ENCODE measurements around the gene EFNA5.

Gene EFNA5

DNA sequence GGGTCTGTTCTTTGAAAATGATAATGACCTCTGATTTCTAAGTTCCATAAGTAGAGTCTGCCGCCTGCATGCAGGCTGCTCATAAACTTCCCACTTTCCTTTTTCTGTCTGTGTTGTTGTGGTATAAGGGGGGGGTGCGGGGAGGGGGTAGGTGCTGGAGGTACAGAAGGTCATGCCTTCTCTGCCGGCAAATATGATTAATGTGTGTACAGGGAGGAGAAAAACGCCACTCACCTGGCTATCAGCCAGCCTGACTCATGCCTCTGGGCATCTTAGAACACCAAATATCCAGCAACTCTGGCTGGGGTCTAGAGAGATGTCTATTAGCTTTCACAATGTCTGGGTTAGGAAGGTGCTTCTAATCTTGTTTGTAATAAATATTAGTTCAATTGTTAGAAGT is 128.3 kb downstream of the EFNA5 start:
- no peak for DNase-seq

DNA sequence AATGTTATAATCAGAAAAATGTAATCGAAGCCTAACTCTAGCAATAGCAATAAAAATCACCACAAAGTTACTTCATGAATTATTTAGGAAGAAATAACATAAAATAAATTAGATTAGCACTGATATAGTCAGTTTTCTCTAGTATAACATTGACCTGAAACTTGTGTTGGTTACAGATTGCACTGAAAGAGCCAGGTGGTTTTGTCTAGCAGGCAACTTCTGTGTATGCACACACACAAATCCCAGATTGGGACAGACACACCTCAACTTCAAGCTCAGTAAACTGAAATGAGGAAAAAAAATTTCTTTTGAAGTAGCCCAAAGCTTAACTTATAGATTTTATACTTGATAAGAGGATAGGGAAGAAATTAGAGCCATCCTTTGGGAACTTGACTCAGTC is 129.3 kb downstream of the EFNA5 start:
- no peak for DNase-seq

DNA sequence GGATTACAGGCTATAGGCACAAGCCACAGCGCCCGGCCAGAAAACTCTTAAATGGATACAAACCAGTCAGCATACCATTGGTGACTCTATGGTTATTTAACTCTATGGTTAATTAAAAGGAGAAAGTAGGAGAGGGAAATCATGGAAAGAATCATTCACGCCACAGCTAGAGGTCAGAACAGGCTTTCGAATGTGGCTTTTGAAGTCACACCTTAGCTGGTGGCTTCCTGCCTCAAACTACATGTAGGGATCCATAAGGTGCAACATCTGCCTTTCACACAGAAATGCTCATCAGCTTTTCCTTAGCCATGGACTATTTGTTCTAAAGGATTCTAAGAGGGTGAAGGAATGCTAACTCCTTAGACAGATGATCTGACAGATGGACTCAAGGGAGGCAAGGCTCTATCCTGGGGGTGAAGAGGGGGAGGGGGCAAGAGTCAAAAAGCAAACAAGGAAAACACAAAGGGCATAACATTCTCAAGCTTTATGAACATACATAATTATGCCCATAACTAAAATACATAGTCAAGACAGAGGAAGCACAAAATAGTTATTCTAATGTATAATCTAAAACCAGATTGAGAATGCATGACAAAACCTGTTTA is 130.9 kb downstream of the EFNA5 start:
- DNase-seq: no peak

DNA sequence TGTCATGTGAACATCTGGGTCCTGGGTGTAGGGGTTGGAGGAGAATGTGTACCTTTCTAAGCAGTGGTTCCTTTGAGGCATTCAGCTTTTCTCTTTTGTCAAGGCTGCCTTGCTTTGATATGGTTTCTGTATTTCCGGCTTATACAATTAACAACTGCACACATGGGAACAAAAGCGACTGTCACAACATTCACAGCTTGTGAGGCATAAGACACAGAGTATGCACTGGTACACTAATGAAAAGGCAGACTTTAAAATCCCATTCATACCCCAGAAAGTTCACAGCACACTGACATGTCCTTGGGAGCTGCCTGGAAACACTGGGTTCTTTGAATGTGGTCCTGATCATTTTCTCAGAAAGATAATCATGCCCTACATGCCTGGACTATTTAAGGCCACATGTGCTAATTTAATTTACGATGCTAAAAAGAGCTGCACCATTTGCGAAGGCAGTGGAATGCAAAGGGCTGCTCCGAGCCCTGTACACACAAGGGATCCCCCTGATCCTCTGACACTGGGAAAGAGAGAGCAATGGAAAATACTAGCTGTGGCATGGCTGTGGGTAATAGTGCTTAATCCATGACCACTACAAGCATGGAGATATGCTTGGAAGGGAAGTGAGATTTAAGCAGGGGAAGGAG is 131.8 kb downstream of the EFNA5 start:
- DNase-seq: no peak

DNA sequence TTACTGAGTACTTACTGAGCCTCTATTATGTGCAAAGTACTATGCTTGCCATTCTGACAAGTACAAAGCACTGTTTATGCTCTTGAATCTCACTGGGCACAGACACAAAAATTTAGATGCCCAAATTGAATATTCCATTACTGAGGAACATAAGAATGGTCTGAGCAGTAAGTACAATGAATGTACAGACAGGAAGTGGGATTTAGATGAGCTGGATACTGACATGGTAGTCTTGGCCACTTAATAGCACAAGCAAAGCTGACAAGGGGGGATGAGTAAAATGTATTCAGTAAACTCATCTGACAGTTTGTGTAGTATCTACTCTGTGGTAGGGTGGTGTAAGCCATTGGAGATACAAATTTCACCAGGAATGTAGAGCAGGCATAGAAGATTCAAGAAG is 132.4 kb downstream of the EFNA5 start:
- DNase-seq: no peak

DNA sequence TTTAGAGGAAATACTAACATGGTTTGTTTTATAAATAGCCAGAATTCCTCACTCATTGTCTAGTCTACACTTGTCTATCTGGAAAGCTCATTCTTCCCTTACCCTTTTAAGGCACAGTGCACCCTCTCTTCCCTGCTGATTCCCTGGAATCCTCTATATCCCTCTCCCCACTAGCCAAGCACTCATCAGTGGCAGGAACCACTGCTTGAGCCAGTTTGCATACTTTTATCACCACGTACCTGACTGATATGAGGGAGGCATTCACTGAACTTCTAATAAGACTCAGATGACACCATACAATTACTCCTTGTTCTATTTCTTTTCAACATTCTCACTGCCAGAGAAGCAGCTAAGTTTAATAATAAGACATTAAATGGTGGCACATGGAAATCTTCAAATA is 134.9 kb downstream of the EFNA5 start:
- no peak for DNase-seq

DNA sequence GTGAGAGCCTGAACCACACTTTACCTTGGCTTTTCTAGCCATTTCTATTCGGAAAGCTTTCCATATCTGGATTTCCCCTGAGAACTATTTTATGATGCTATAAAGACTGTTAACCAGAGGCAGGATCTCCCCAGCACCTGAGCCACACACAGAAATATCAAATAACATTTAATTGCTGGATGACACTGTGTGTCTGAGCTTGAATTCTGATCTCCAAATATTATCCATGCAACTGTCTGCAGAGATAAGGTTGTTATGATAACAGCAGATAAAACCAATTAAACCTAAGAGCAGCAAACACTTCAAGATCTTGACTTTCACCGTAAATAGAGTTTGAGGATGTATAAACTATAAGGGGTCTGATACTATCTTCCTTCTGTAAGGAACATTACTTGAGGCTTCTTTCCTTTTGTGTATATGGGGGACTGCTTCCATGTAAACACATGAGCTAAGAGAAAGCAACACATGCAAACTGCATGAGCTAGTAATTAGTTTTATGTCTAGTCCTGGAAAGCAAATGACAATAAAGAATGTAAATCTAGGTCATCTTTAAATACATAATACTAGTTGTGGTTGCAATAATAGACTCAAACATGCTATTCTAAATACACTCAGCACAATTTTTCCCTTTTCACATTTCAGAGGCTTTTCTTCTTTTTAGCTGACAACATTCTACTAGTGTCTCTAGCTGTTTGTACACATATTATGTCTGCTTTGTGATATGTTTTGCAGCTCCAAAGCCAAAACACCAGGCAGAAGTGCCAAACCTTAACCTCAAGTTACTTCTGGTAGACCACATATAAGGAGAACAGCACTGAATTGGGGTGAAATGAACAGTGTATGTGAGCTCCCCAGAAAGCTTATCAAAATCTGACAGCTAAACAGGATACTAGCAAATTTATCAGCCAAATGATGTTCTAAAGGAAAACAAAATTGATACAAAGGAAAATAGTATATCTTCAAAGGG is 136.5 kb downstream of the EFNA5 start:
- DNase-seq: no peak

DNA sequence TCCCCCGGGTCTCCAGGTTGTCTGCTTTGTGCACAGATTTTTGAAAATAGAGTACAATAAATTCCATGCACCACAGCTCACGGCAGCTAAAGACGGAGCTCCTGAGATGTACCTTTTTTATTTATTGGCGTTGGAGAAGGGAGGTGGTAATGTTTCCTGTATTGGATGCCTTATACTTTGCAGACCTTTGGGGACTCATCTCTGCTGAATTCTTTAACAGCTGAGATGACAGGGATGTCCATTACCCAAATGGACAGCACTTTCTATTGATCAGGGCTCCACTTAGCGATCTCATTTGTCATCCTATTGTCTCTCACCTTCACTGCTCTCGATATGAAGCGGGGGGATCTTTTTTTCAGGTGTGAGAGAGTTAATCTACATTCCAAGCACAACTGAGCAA is 137.8 kb downstream of the EFNA5 start:
- DNase-seq: no peak

DNA sequence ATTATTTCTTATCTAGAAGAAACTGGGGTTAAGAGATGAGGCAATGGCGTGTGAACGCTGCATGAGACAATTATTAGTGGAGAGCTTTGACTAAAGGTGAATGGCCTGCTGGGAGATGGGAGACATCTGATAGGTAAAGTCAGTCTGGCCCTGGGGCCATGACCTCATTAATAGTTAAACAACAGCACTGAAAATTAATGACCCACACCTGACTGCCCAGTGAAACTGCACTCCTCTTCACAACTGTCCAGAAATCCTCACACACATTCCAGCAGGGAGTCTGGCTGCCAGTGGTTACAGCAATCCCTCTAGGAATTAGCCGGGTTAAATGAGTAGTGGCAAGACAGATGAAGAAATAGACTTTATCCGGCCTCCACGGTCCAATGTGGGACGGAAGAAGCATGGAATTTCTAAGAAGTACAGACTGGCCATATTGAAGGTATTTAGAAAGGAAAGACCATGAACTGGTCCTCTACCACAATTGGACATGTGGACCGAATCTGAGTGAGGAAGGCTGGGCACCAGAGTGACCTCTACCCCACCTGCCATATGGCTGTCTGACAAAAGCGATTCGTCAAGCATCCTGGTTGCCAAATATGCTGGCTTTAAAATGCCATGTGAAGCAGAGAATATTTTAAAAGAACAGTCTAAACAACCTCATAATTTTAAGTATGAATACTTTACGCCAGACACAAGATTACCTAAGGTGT is 138.4 kb downstream of the EFNA5 start:
- no peak for DNase-seq

DNA sequence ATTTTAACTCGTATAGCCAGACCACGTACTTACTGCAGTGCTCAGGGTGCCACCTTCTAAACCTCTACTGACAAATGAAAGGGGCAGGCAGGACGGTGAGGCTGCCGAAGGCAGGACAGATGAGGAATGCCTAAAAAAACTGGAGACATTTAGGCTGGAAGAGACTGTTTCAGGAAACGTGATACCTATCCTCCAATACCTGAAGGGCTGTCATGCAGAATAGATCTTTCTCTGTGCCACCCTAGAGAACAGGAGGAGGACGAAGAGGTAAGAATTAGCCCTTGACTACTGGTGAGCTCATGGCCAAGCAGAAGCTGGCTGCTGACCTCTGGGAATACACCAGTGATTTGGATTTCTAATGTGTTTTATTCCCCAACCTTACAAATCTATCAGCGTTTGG is 139.4 kb downstream of the EFNA5 start:
- no peak for DNase-seq

DNA sequence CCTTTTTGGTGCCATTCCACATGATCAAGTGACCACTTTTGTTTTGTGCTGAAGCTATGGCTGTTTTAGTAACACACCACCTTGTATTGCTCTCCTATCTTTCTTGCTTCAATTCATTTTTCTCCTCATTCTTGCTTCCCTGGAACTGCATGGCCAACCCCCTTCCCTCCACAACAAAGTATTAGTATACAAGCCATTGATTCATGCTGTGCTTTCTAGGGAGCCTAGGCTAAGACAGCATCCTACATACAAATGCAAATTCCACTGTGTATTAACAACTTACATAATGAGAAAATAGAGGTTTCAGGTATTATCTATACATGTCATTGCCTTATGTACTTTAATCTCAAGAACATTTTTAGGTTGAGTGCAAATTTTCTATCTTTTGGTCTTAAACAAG is 141.1 kb downstream of the EFNA5 start:
- DNase-seq: no peak

DNA sequence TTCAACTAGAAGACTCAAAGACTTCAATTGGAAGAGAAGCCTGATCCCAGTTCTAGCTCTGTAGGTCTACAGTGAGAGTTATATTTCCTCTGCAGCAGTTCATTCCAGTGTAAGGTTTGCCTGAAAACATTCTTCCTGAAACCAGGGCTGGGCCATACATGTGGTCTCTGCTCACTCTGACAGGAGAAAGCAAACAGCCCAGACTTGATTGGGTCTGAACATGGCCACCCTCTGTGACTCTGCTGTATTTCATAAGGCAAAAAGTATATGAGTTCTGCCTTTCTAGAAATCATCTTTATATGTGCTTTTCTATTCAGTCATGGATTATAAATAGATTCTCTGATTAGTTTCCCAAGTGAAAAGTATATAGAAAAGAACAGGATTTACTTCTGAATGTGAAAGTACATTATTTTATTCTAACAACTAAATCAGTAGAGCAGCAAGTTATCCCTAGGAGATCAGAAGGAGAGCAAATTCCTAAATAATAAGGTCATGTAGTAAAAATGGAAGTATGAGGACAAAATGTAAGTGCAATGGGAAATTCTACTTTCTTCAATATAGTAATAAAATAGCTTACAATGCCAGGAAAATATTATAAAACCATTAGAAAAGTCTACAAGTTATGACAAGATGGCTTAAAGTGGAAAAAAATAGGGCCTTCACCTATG is 144.3 kb downstream of the EFNA5 start:
- no peak for DNase-seq

DNA sequence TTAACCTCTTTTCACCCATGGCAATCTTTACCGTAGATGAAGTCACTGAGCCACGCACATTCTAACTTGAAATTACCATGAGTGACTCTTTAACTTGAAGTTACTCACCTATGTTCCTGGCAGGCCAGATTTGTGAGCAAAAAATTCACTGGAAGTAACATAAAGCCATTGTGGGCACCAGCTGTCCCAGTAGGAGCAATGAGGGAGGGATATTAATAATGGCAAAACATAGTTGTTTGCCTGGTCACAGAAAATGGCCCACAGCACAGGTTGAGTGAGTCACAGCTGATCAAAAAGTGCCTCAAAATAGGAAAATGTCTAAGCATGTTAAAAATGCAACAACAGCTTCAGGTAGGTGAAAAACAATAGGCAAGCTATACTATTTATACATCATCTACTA is 146.6 kb downstream of the EFNA5 start:
- DNase-seq: no peak

DNA sequence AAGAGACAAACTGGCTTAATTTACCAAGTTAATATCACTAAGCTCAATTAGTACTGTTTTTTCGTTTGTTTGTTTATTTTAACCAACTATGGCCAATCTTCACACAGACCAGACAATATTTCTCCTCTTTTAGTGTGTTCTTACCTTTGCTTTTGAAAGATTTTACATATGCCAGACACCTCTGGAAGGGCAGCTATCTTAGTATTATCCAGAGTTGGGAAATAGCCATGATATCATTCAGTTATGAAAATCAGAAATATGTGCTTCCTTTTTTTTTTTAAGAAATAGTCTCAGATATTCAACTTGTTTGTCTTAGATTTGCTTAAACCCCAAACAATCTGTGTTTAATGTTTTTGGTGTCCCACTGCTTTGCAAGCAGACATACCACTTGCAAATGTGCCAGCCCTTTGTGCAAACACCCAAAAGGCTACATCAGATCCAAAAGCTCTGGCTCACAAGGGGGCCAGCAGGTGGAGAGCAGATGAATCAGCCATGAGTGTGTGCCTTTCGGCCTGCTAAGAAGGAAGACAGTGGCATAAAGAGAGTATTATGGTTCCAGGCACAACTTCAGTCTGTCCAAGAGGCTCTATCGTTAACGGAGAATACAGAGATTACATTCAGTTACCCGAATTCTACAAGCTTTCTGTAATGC is 147.6 kb downstream of the EFNA5 start:
- DNase-seq: no peak

DNA sequence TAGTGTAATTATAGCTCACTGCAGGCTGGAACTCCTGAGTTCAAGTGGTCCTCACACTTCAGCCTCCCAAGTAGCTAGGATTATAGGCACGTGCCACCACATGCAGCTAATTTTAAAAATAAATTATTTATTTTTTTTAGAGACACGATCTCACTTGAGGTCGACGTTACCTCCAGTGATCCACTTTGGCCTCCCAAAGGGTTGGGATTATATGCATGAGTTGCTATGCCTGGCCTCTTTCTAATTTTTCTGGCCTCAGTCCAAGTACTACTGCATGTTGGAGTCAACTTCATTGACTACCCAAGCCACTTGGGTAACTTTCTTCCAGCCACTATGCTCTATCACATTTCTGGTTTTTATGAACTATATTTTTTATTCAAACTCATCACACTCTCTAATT is 148.3 kb downstream of the EFNA5 start:
- no peak for DNase-seq

DNA sequence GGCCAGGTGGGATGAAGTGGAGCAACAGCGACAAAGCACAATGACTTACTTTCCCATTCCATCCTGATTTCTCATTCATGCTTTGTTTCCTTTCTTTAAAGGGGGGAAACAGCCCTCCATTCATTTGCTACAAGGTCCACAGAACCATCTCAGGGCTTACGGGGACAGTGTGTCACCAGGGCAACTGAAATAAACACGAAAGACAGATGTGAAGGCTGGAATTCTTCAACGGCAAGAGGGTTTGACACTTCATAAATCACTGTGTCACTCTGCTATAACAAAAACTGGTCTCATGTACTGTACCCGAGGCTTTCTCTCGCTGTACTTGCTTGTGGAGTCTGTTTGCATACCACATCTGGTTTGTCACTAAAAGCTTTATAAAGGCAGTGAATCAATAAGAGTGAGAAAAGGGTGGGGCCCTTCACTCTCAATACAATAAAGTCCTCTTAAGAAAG is 150.8 kb downstream of the EFNA5 start:
- no peak for DNase-seq

DNA sequence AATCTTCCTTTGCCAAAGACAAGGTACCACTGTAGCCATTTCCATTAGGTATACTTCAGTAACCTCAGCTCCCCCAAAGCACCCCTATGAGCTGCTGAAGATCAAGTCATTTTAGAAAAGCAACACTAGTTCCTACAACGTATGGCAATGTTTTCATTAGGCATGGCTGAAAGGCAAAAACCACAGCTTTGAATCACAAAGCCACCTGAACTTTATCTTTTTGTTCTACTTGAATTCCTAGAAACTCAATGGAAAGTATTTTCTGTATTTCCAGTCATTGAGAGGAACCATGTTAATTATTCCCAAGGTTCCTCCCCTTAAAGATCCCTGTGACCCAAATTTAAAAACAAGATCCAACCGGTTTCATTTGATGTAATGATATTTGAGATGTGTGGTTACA is 152.1 kb downstream of the EFNA5 start:
- DNase-seq: no peak

DNA sequence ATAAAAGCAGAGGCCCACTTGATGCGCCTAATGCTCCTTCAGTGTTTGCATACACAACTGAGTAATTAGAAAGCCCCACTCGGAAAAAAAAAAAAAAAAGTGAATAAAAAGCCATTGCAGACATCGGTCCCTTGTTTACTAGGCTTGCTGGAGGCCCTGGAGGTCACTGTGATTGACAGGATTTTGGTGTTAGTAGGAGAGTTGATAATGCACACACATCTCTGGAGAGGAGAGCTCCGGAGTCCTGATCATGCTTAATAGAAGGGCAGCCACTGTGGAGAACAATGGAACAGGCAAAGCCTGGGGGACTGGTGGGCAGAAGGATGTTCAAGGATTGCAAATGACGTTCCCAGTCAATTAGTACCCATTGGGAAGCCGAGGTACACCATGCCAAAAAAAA is 152.5 kb downstream of the EFNA5 start:
- no peak for DNase-seq

DNA sequence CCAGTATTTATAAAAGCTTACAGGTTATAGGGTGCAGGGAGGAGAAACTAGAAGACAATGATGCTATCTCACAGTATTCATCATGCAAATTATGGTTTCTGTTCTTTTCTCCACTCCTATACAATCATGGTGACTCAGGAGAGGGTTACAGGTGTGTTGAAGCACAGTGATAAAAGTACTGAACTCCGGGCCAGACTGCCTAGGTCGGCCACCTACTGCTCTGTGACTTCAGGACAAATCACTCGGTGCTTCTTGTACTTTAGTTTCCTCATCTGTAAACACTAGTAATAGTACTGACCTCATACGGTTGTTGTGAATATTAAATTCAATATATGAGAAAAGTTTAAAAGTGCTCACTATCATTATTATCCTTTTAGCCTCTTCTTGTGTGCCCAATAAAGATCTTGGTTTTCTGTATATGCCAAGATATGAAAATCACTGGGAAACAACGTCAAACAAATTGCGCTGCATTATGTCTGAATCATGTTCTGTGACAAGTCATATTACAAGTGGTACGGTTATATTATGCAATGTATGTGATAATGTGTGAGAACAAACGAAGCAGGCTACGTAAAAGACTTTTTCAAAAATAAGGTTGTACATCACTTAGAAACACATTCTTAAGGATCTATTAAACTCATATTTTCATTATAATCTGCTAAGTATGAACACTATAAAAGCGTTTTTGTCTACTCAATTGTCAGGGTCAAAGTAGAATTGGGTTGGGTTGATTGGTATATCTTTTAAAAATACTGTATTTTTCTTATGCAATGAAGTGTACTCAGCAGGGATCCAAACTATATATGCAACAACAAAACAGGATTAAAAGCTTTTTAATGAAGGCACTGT is 153.3 kb downstream of the EFNA5 start:
- no peak for DNase-seq

DNA sequence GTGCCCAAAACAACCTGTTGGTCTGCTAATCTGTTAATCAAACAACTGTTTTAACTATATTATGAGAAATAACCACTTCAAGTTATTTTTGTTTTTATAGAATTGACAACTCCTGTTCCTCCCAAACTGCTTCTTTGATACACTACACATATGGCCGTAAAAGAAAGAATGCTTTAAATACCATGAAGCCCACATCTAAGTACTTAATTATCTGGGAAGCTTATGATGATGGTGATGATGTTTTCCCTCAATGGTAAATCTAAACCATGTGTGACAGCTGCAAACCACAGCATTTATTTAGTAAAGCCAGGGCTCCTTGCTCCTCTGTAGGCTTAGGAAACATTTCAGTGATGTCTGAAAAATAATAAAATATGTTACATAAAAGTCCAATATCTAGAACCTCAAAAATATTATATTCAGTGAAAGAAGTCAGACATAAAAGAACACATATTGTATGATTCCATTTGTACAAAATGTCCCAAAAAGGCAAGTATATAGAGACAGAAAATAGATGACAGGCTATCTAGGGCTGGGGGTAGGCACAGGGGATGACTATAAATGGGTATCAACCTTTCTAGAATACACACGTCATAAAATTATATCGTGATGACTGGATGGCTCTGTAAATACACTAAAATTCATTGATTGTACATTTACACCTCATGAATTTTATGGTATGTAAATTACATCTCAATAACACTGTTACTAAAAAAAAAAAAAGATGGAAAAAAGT is 154.1 kb downstream of the EFNA5 start:
- no peak for DNase-seq
